Esophagus squamous epithelium (tissue), 5 donors: Measurements from ENCODE around the gene USP49. TPM values are rescaled to one million over a fixed set of nuclear protein-coding genes. Genes with fewer than 3 reads are reported as not detected.
A peak's percentile ranks its signal among the peaks of the same experiment; 100 is the strongest.
"Not testable (repeated sequence)": the region's sequence is repeated elsewhere in the genome, so short reads cannot be mapped to it uniquely, and the experiment has no call there.

Source experiments
- DNase-seq: peaks from one replicate; lab custom pipeline; 2025; lab: John Stamatoyannopoulos, UW
- H3K27ac ChIP-seq, 4 donors: fragments of 200-600 bp; sonication (generic); one replicate each; pipeline ENCODE4 v1.5.1; 2016 to 2019; ENCODE audit warnings: mild to moderate bottlenecking in 1 of 4
- H3K27me3 ChIP-seq, 4 donors: fragments of 200-600 bp; sonication (generic); 1 replicate in 3 of 4; 2 replicates in 1 of 4; pipeline versions ENCODE4 v1.5.1 to v1.6.0; 2017 to 2021; ENCODE audit warnings: antibody characterized with exemption in 1 of 4
- H3K36me3 ChIP-seq, 3 donors: fragments of 200-600 bp; sonication (generic); one replicate each; pipeline ENCODE4 v1.5.1; 2016 to 2019
- H3K4me1 ChIP-seq, 3 donors: fragments of 200-600 bp; sonication (generic); one replicate each; pipeline ENCODE4 v1.5.1; 2017 to 2019
- H3K4me3 ChIP-seq, 4 donors: fragments of 200-600 bp; sonication (generic); 1 replicate in 3 of 4; 2 replicates in 1 of 4; pipeline ENCODE4 v1.5.1; 2016 to 2019; ENCODE audit warnings: mild to moderate bottlenecking in 2 of 4, moderate library complexity in 1 of 4
- H3K9me3 ChIP-seq, 3 donors: fragments of 200-600 bp; sonication (generic); one replicate each; pipeline ENCODE4 v1.5.1; 2016 to 2019
- POLR2A ChIP-seq, 4 donors: fragments of 450-650 bp; IDR thresholded peaks; one replicate each; pipeline ENCODE4 v1.6.1; 2017; ENCODE audit warnings: antibody characterized with exemption in 4 of 4, mild to moderate bottlenecking in 4 of 4, moderate library complexity in 3 of 4
- WGBS, 2 donors: methylation state at CpG; one replicate each; pipeline ENCODE4 v1.1.5; 2018; 5-methylcytosine and 5-hydroxymethylcytosine counted together
- intact Hi-C: fragments of 100-400 bp; cut with DNase I; formaldehyde crosslinking; loops from one replicate; pipeline ENCODE4 v1.15.0; 2022
- total RNA-seq, 4 donors: library from RNA; depleted of rRNA; stranded (reverse); fragments of >200 nt; gene quantifications; one replicate each; pipeline ENCODE4 v1.1.0, GENCODE V29; 2016
- TF ChIP-seq, protein P1 (sequence below), 6 experiments: fragments of 450-650 bp in 4 of 6; fragments of 200-600 bp in 2 of 6; sonication (generic) in 2 of 6; IDR thresholded peaks; one replicate each; pipeline ENCODE4 v1.5.1; 2016 to 2019; ENCODE audit warnings: antibody characterized with exemption in 6 of 6, mild to moderate bottlenecking in 4 of 6, moderate library complexity in 4 of 6
- donor health status: DM: yes; HTN: yes; CAD: no.

Gene USP49
- total RNA-seq = 1 to 10 TPM; 1.4 to 2.7 (median 1.8) TPM

DNA sequence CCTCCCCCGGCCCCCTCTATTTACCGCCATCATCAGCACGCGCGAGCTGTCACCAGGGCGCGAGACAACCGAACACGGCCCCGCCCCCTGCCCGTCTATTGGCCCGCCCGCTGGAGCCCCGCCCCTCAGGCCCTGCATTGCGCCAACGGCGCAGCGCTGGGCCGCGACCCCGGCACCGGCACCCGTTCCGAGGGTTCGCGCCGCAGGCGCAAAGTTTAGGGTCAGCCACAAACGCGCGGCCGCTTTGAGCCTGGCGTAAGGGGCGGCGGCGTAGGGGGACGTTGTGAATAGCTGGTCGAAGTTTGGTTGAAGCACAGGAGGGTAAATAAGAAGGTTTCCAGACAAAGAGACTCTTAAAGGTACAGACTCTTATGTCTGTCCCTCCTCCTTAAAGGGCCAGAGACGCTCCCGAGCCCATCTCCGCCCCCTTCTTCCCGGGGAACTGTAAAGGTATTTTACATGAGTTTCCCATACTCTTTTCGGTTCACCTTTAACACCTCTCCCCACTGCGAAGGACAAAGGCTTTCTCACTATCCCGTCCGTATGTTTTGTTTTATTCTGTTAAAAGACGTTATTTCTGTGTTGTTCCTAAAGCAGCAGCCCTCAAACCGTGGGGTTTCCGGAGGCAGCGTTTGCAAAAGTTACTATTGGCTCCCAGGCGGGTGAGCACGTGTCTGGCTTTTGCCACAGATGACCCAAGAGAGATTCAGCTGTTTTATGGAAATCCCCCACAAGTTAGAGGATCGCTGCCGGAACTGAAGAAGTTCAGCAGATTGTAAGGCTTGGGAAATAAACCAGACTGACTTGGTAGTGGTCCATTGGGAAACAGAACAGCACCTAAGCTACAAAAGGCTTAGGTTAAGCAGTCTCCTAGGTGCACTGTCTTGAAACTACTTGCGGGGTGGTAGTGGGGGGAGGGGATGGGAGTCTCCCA is at the start of gene USP49:
TSS of gene USP49 (minus strand) at position 76 of the 934 bp plus-strand sequence. CDS start 88,392 bp downstream, outside the sequence.
- H3K36me3 ChIP-seq = peaks cover 0 to 15% (median 0%) of the 10 kb centered on the region in 3 donors
- peak within 1 kb of the TSS; percentile 58 to 86 (median 78) for H3K4me3 ChIP-seq
- peak; percentile 33 for DNase-seq
- peak within 1 kb of the TSS; percentile 82 to 85 (median 83) for H3K27ac ChIP-seq
- no peak for TF ChIP-seq POLR2A (IDR thresholded peaks at IDR 0.05)
- TF ChIP-seq, protein P1, sequence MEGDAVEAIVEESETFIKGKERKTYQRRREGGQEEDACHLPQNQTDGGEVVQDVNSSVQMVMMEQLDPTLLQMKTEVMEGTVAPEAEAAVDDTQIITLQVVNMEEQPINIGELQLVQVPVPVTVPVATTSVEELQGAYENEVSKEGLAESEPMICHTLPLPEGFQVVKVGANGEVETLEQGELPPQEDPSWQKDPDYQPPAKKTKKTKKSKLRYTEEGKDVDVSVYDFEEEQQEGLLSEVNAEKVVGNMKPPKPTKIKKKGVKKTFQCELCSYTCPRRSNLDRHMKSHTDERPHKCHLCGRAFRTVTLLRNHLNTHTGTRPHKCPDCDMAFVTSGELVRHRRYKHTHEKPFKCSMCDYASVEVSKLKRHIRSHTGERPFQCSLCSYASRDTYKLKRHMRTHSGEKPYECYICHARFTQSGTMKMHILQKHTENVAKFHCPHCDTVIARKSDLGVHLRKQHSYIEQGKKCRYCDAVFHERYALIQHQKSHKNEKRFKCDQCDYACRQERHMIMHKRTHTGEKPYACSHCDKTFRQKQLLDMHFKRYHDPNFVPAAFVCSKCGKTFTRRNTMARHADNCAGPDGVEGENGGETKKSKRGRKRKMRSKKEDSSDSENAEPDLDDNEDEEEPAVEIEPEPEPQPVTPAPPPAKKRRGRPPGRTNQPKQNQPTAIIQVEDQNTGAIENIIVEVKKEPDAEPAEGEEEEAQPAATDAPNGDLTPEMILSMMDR (IDR thresholded peaks at IDR 0.05) = no peak
- no peaks in the 10 kb centered on the region for H3K27me3 ChIP-seq
- WGBS, 2 donors = 1 to 2% methylated on average over 23 of the region's 55 CpGs
- H3K9me3 ChIP-seq = no peaks in the 10 kb centered on the region
- peaks cover 0 to 30% (median 12%) of the 10 kb centered on the region in 3 donors for H3K4me1 ChIP-seq
- intact Hi-C loops = no loop called here

DNA sequence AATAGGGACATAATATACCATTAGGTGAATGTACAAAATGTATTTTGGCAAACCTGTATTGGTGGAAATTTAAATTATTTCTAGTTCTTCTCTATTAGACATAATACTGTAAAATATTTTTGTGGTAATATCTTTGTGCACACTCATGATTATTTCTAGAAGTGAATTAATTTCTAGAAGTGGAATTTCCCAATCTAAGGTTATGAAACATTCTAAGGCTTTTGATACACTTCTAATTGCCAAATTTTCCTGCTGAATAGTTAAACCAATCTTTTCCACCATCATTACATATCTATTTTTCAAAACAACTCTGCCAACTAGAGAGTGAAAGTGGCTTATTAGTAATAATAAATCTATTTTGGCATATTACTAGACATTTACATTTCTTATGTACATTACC is 48.3 kb upstream of the USP49 start:
- TF ChIP-seq, protein P1 (IDR thresholded peaks at IDR 0.05) = no peak
- TF ChIP-seq POLR2A (IDR thresholded peaks at IDR 0.05) = no peak
- Histone ChIP-seq H3K36me3 (no peaks in the 10 kb centered on the region), H3K4me3 (no peak overlapping the region), H3K4me1 (peaks cover 27 to 42% (median 29%) of the 10 kb centered on the region in 3 donors), H3K27ac (no peak overlapping the region), H3K27me3 (no peaks in the 10 kb centered on the region), H3K9me3 (no peaks in the 10 kb centered on the region)
- intact Hi-C loops = no loop called here
- DNase-seq = no peak

DNA sequence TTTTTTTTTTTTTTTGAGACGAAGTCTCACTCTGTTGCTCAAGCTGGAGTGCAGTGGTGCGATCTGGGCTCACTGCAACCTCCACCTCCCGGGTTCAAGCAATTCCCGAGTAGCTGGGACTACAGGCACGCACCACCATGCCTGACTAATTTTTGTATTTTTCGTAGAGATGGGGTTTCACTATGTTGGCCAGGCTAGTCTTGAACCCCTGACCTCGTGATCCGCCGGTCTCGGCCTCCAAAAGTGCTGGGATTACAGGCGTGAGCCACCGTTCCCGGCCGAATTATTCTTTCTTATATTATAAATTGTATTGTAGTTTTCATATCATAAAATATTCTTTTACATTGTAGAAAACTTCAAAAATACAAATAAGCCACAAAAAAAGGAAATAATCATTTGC is 47.7 kb upstream of the USP49 start:
- H3K9me3 ChIP-seq, DNase-seq, H3K27me3 ChIP-seq, H3K27ac ChIP-seq, intact Hi-C loops, H3K4me3 ChIP-seq, H3K36me3 ChIP-seq: not testable (repeated sequence)
- 88 to 93% methylated on average over 10 to 14 of the region's 14 CpGs for WGBS, 2 donors
- peaks cover 32 to 48% (median 35%) of the 10 kb centered on the region in 3 donors for H3K4me1 ChIP-seq

DNA sequence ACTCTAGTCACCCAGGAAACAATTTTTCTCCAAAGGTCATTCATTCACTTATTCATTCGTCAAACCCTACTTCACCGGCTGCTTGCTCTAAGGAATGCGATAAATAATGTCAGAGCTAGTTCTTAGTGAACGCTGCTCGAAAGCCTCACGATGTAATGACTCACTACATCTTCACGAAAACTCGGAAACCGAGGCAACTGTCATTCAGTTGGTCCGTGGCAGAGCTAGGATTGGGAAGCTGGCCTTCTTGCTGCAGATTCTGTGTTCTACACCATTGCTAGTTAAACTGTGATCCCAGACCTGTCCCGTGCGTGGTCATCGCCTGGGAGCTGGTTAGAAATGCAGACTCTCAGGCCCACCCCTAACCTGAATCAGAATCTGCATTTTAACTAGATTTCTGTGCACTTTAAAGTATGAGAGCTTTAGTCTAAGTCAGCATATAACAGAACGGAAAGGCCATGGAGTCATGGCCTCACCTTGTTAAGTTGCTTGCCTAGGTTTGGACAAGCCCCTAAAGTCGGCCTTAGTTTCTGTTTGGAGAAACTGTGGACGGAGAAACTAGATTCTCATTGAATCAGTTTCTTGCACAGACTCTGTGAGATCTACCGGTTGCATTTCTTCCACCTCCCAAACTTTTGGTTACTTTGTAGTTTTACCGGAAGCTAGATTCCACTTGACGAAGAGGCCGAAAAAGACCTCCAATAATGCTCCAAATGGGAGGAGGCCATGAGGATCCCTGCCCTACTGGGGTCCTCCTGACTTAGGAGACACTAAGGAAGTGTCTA is 47.1 kb upstream of the USP49 start:
- peak overlapping the region; percentile 74 to 90 (median 86) for H3K27ac ChIP-seq
- 39 to 47% methylated on average over 12 to 16 of the region's 20 CpGs for WGBS, 2 donors
- H3K9me3 ChIP-seq = no peaks in the 10 kb centered on the region
- DNase-seq = no peak
- no peaks in the 10 kb centered on the region for H3K27me3 ChIP-seq
- intact Hi-C loops = no loop called here
- peaks cover 34 to 54% (median 41%) of the 10 kb centered on the region in 3 donors for H3K4me1 ChIP-seq
- H3K36me3 ChIP-seq = peaks cover 0 to 3% (median 0%) of the 10 kb centered on the region in 3 donors
- TF ChIP-seq, protein P1 (IDR thresholded peaks at IDR 0.05) = no peak
- TF ChIP-seq POLR2A (IDR thresholded peaks at IDR 0.05) = no peak
- H3K4me3 ChIP-seq = peak overlapping the region; percentile 53 to 93 (median 68)

DNA sequence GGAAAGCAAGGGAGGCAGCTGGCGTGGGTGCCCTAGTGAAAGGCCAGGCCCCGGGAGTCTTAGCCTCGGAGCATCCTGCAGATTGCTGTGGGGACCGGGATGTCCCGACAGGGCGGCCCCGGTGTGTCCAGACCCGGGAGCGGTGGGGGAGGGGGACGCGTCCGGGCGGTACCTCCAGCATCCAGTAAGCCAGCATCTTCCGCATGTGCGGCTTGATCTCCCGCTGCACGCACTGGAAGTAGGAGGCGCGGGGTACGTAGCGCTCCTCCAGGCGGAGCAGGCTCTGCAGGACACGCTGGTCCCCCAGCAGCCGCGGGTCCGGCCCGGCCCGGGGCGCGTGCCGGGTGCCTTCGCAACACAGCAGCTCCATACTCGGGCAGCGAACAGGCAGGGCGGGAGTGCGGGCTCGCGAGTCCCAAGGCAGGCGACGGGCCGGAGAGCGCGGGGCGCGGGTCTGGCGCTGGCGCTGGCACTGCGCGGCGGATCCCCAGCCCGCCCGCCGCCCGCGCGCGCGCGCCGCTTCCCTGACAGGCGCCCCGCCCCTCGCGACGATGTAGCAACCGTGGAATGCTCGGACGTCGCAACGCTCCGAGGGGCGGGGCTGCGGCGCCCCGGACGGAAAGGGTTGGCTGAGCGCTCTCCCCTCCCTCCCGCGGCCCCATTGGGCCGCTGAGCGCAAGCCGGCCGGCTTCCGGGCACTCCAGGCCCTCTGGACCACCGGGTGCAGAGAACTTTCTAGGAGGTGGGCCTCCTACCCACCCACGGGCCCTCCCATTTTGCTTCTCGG is 46.3 kb upstream of the USP49 start, which contains the start of gene CCND3:
TSS of gene CCND3 (minus strand) at position 529 of the 787 bp plus-strand sequence. CDS start at position 370, 159 bp downstream.
- WGBS, 2 donors = 0 to 1% methylated on average over 3 to 12 of the region's 87 CpGs
- DNase-seq = peak; percentile 50
- Histone ChIP-seq H3K27ac (peak within 1 kb of the TSS; percentile 74 to 90 (median 86)), H3K36me3 (peaks cover 0 to 11% (median 0%) of the 10 kb centered on the region in 3 donors), H3K27me3 (no peaks in the 10 kb centered on the region), H3K4me3 (peak within 1 kb of the TSS; percentile 53 to 93 (median 68)), H3K9me3 (no peaks in the 10 kb centered on the region), H3K4me1 (peaks cover 41 to 62% (median 46%) of the 10 kb centered on the region in 3 donors)
- intact Hi-C loops = no loop called here
- peak in 2 of 4 donors; percentile 24 to 41 for TF ChIP-seq POLR2A (IDR thresholded peaks at IDR 0.05)
- TF ChIP-seq, protein P1 (IDR thresholded peaks at IDR 0.05) = peak in 1 of 6 experiments; percentile 5
